D721Med (cell line): ENCODE data around the gene SPACA6.

ENCODE experiments used
- DNase-seq: peaks from one replicate; pipeline ENCODE4 v3.0.0; 2011; ENCODE audit warnings: low spot score; ENCODE audit not compliant: insufficient read length
- FAIRE-seq: peaks from 2 replicates; lab custom pipeline; 2011; peaks lifted over from hg19 to GRCh38; lab: Jason Lieb, UNC
- CTCF ChIP-seq: IDR thresholded peaks from 2 replicates; pipeline ENCODE4 v1.5.1; 2012; ENCODE audit warnings: mild to moderate bottlenecking, control low read depth; ENCODE audit not compliant: insufficient read depth; ENCODE audit errors: missing control alignments

SPACA6 gene

GRCh38 chr19:51706885-51707284 is 13.8 kb downstream of the SPACA6 start:
- TF ChIP-seq CTCF: no peak
- FAIRE-seq (no peak), DNase-seq (no peak)

- FAIRE-seq (no peak), DNase-seq (no peak)
- TF ChIP-seq CTCF: no peak
Measured at GRCh38 chr19:51708811-51709210, 15.7 kb downstream of the SPACA6 start.

GRCh38 chr19:51709575-51709974 is 16.4 kb downstream of the SPACA6 start:
- FAIRE-seq (no peak), DNase-seq (no peak)
- TF ChIP-seq CTCF: no peak

- no peak for FAIRE-seq
Measured at GRCh38 chr19:51710163-51710562, 17.0 kb downstream of the SPACA6 start.

GRCh38 chr19:51711702-51712101 is 18.6 kb downstream of the SPACA6 start:
- no peak for TF ChIP-seq CTCF
- FAIRE-seq: no peak
- DNase-seq: no peak

More at GRCh38 chr19:51710163-51710562, 17.0 kb downstream of the SPACA6 start:
- no peak for DNase-seq
- TF ChIP-seq CTCF: no peak

GRCh38 chr19:51712461-51713081 is 19.4 kb downstream of the SPACA6 start:
- FAIRE-seq (no peak), DNase-seq (no peak)

More at GRCh38 chr19:51712461-51713081, 19.4 kb downstream of the SPACA6 start:
- TF ChIP-seq CTCF: peak; percentile 23
